K562 (cell line): ENCODE data around the gene IP6K3. TPM values are rescaled to one million over a fixed set of nuclear protein-coding genes. Genes with fewer than 3 reads are reported as not detected.

Experiments used
- ADNP ChIP-seq: fragments of 200-800 bp; sonication (Bioruptor generic); IDR thresholded peaks from 2 replicates; pipeline ENCODE4 v1.6.1; 2016; ENCODE audit warnings: missing genetic modification characterization, missing compliant biosample characterization
- ARID1B ChIP-seq: fragments of 450-650 bp; IDR thresholded peaks from 2 replicates; pipeline ENCODE4 v1.6.1; 2016; ENCODE audit warnings: antibody characterized with exemption, mild to moderate bottlenecking, inconsistent platforms
- BRF1 ChIP-seq: IDR thresholded peaks from 3 replicates; pipeline ENCODE4 v1.6.1; 2011; ENCODE audit warnings: borderline replicate concordance, mild to moderate bottlenecking; ENCODE audit not compliant: insufficient read length; ENCODE audit errors: extremely low read depth
- CEBPG ChIP-seq, 3 experiments: fragments of 200-800 bp in 1 of 3; sonication (Bioruptor generic) in 1 of 3; sonication (generic) in 1 of 3; formaldehyde crosslinking in 1 of 3; IDR thresholded peaks in 2 of 3; conservative IDR thresholded peaks in 1 of 3; 2 replicates each; pipeline versions ENCODE4 v1.6.1 to v1.8.0; 2016 to 2022; ENCODE audit warnings: missing compliant biosample characterization in 2 of 3, missing genetic modification characterization in 2 of 3, mild to moderate bottlenecking in 1 of 3, missing genetic modification reagents in 1 of 3
- IRF2 ChIP-seq: sonication (generic); formaldehyde crosslinking; IDR thresholded peaks from 2 replicates; pipeline ENCODE4 v1.8.1; 2022; ENCODE audit warnings: mild to moderate bottlenecking, missing genetic modification reagents
- JUN ChIP-seq, 2 experiments: sonication (generic) in 1 of 2; formaldehyde crosslinking in 1 of 2; IDR thresholded peaks; 2 replicates each; pipeline versions ENCODE4 v1.6.1 to v1.8.0; 2012 to 2022; ENCODE audit warnings: borderline replicate concordance in 2 of 2, mild to moderate bottlenecking in 2 of 2, improper control_type of control experiment in 1 of 2, low read depth in 1 of 2, low read length in 1 of 2, missing genetic modification reagents in 1 of 2
- JUND ChIP-seq, 2 experiments: IDR thresholded peaks; 2 replicates in 1 of 2; 3 replicates in 1 of 2; pipeline ENCODE4 v1.6.1; 2011; ENCODE audit warnings: borderline replicate concordance in 2 of 2, low read depth in 2 of 2, low read length in 2 of 2, improper control_type of control experiment in 1 of 2, missing biosample characterization in 1 of 2, missing genetic modification characterization in 1 of 2, missing genetic modification reagents in 1 of 2
- NELFE ChIP-seq: IDR thresholded peaks from 2 replicates; pipeline ENCODE4 v1.6.1; 2011; ENCODE audit warnings: mild to moderate bottlenecking; ENCODE audit not compliant: insufficient read depth, insufficient read length
- RBBP5 ChIP-seq: fragments of 200-600 bp; sonication (generic); IDR thresholded peaks from 2 replicates; pipeline ENCODE4 v1.6.1; 2012; ENCODE audit warnings: borderline replicate concordance, mild to moderate bottlenecking, low read length, control low read depth, inconsistent platforms; ENCODE audit not compliant: insufficient read depth, poor library complexity, severe bottlenecking
- SRSF3 ChIP-seq: fragments of 200-400 bp; formaldehyde crosslinking; IDR thresholded peaks from 2 replicates; pipeline ENCODE4 v1.6.1; 2016; ENCODE audit warnings: mild to moderate bottlenecking, low read length, moderate library complexity; ENCODE audit not compliant: insufficient read depth
- ZC3H8 ChIP-seq: fragments of 450-650 bp; IDR thresholded peaks from 2 replicates; pipeline ENCODE4 v1.6.1; 2017
- ZNF583 ChIP-seq: fragments of 250-450 bp; sonication (Bioruptor Pico); IDR thresholded peaks from 2 replicates; pipeline ENCODE4 v1.4.0; 2020
- polyA plus RNA-seq, 8 experiments: library from polyadenylated mRNA; depleted of rRNA in 4 of 8; stranded (reverse) in 5 of 8; unstranded in 3 of 8; fragments of >200 nt; fragmentation: Nextera tagmentation in 2 of 8; fragmentation: Illumina TruSeq in 1 of 8; extraction: Ambion mirVana in 2 of 8; extraction: Trizol in 1 of 8; gene quantifications; 2 replicates each; pipeline versions ENCODE4 v1.2.1 to v1.2.3, GENCODE V29; 2011 to 2014; ENCODE audit warnings: inconsistent platforms in 1 of 8, missing spikeins in 1 of 8
- total RNA-seq, 7 experiments: library from RNA; depleted of rRNA in 6 of 7; stranded (reverse); fragments of >200 nt in 6 of 7; fragmentation: Illumina TruSeq in 2 of 7; extraction: Trizol in 2 of 7; gene quantifications; 2 replicates each; pipeline versions ENCODE4 v1.2.1 to v1.2.3, GENCODE V29; 2011 to 2021; ENCODE audit warnings: low replicate concordance in 1 of 7
- TF ChIP-seq, protein P1 (sequence below): sonication (generic); formaldehyde crosslinking; IDR thresholded peaks from 2 replicates; pipeline ENCODE4 v1.8.0; 2022; ENCODE audit warnings: mild to moderate bottlenecking, missing genetic modification reagents
- TF ChIP-seq, protein P2 (sequence below): fragments of 450-650 bp; formaldehyde crosslinking; IDR thresholded peaks from 2 replicates; pipeline ENCODE4 v1.4.0; 2022; ENCODE audit warnings: mild to moderate bottlenecking, moderate library complexity
- TF ChIP-seq, protein P3 (sequence below): fragments of 450-650 bp; IDR thresholded peaks from 2 replicates; pipeline ENCODE4 v1.6.1; 2016; ENCODE audit warnings: antibody characterized with exemption
- TF ChIP-seq, protein P4 (sequence below): IDR thresholded peaks from 2 replicates; pipeline ENCODE4 v1.6.1; 2011; ENCODE audit warnings: borderline replicate concordance, low read depth, mild to moderate bottlenecking, moderate library complexity, low read length; ENCODE audit not compliant: insufficient read depth, poor library complexity, severe bottlenecking
- TF ChIP-seq, protein P5 (sequence below): fragments of 450-650 bp; formaldehyde crosslinking; IDR thresholded peaks from 2 replicates; pipeline ENCODE4 v1.4.0; 2022; ENCODE audit warnings: missing genetic modification characterization

IP6K3 gene
- total and polyA plus RNA-seq, 9 of the 15 experiments (the other 6 are each of a cell fraction or from before 2014, with no cell fraction given): not detected

- TF ChIP-seq, protein P1, sequence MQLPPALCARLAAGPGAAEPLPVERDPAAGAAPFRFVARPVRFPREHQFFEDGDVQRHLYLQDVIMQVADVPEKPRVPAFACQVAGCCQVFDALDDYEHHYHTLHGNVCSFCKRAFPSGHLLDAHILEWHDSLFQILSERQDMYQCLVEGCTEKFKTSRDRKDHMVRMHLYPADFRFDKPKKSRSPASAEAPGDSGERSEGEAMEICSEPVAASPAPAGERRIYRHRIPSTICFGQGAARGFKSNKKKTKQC: no peak
- no peak for TF ChIP-seq ADNP (tag)
- no peak for TF ChIP-seq BRF1
- no peak for TF ChIP-seq NELFE
- TF ChIP-seq IRF2 (CRISPR knock-in tag): no peak
- TF ChIP-seq, protein P2, sequence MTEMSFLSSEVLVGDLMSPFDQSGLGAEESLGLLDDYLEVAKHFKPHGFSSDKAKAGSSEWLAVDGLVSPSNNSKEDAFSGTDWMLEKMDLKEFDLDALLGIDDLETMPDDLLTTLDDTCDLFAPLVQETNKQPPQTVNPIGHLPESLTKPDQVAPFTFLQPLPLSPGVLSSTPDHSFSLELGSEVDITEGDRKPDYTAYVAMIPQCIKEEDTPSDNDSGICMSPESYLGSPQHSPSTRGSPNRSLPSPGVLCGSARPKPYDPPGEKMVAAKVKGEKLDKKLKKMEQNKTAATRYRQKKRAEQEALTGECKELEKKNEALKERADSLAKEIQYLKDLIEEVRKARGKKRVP (CRISPR knock-in tag): no peak
- TF ChIP-seq JUND (IDR thresholded peaks at IDR 0.05; ENCODE audit: borderline replicate concordance, low read depth, low read length): peak; percentile 60; the same call in 1 of the 2 replicates
- no peak; the same call in 2 of the 3 replicates for TF ChIP-seq JUND (tag; IDR thresholded peaks at IDR 0.05; ENCODE audit: borderline replicate concordance, low read depth, low read length)
- no peak for TF ChIP-seq SRSF3
- peak; percentile 11; the same call in 1 of the 2 replicates for TF ChIP-seq ARID1B
- TF ChIP-seq, protein P3, sequence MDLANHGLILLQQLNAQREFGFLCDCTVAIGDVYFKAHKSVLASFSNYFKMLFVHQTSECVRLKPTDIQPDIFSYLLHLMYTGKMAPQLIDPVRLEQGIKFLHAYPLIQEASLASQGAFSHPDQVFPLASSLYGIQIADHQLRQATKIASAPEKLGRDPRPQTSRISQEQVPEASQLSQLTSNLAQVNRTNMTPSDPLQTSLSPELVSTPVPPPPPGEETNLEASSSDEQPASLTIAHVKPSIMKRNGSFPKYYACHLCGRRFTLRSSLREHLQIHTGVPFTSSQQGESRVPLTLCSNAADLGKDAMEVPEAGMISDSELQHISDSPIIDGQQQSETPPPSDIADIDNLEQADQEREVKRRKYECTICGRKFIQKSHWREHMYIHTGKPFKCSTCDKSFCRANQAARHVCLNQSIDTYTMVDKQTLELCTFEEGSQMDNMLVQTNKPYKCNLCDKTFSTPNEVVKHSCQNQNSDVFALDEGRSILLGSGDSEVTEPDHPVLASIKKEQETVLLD: no peak
- TF ChIP-seq ZNF583 (CRISPR knock-in tag): no peak
- TF ChIP-seq, protein P4, sequence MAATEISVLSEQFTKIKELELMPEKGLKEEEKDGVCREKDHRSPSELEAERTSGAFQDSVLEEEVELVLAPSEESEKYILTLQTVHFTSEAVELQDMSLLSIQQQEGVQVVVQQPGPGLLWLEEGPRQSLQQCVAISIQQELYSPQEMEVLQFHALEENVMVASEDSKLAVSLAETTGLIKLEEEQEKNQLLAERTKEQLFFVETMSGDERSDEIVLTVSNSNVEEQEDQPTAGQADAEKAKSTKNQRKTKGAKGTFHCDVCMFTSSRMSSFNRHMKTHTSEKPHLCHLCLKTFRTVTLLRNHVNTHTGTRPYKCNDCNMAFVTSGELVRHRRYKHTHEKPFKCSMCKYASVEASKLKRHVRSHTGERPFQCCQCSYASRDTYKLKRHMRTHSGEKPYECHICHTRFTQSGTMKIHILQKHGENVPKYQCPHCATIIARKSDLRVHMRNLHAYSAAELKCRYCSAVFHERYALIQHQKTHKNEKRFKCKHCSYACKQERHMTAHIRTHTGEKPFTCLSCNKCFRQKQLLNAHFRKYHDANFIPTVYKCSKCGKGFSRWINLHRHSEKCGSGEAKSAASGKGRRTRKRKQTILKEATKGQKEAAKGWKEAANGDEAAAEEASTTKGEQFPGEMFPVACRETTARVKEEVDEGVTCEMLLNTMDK: no peak
- no peak for TF ChIP-seq RBBP5
- TF ChIP-seq JUN (IDR thresholded peaks at IDR 0.05; ENCODE audit: borderline replicate concordance, low read depth, low read length): peak; percentile 71
- no peak for TF ChIP-seq JUN (CRISPR knock-in tag; IDR thresholded peaks at IDR 0.05; ENCODE audit: borderline replicate concordance)
- TF ChIP-seq, protein P5, sequence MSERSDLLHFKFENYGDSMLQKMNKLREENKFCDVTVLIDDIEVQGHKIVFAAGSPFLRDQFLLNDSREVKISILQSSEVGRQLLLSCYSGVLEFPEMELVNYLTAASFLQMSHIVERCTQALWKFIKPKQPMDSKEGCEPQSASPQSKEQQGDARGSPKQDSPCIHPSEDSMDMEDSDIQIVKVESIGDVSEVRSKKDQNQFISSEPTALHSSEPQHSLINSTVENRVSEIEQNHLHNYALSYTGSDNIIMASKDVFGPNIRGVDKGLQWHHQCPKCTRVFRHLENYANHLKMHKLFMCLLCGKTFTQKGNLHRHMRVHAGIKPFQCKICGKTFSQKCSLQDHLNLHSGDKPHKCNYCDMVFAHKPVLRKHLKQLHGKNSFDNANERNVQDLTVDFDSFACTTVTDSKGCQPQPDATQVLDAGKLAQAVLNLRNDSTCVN (CRISPR knock-in tag): no peak
- TF ChIP-seq CEBPG (CRISPR knock-in tag; IDR thresholded peaks at IDR 0.05): peak; percentile 74
- TF ChIP-seq CEBPG (tag; conservative IDR thresholded peaks at IDR 0.05 in 1 of 2, IDR thresholded peaks at IDR 0.05 in 1 of 2): peak in 1 of 2 experiments; percentile 90; a peak in 2 of 4 replicates
- TF ChIP-seq ZC3H8: no peak
These were observed 29.6 kb downstream of the IP6K3 start (continued) for GRCh38 chr6:33716890-33717632.
